Ascending aorta (tissue), 2 donors: ENCODE data around the gene DPEP2NB. TPM values are rescaled to one million over a fixed set of nuclear protein-coding genes. Genes with fewer than 3 reads are reported as not detected.

Source experiments
- DNase-seq, 2 donors: peaks; one replicate each; pipeline ENCODE4 v3.0.0-alpha.2; 2019; ENCODE audit warnings: low spot score in 2 of 2
- H3K27ac ChIP-seq, 2 donors: fragments of 200-600 bp; sonication (generic); one replicate each; pipeline ENCODE4 v1.5.1; 2016 to 2017; ENCODE audit warnings: mild to moderate bottlenecking in 1 of 2
- H3K27me3 ChIP-seq: fragments of 200-600 bp; sonication (generic); one replicate; pipeline ENCODE4 v1.5.1; 2017
- H3K36me3 ChIP-seq, 2 donors: fragments of 200-600 bp; sonication (generic); one replicate each; pipeline ENCODE4 v1.5.1; 2016
- H3K4me1 ChIP-seq, 2 donors: fragments of 200-600 bp; sonication (generic); one replicate each; pipeline ENCODE4 v1.5.1; 2016 to 2017; ENCODE audit warnings: mild to moderate bottlenecking in 1 of 2
- H3K4me3 ChIP-seq, 2 donors: fragments of 200-600 bp; sonication (generic); one replicate each; pipeline ENCODE4 v1.5.1; 2016 to 2017; ENCODE audit warnings: mild to moderate bottlenecking in 1 of 2
- H3K9me3 ChIP-seq, 2 donors: fragments of 200-600 bp; sonication (generic); one replicate each; pipeline ENCODE4 v1.5.1; 2016
- CTCF ChIP-seq, 3 experiments: fragments of 200-600 bp in 2 of 3; fragments of 450-650 bp in 1 of 3; sonication (generic) in 2 of 3; IDR thresholded peaks; one replicate each; pipeline ENCODE4 v1.5.1; 2016 to 2019; ENCODE audit warnings: antibody characterized with exemption in 3 of 3, mild to moderate bottlenecking in 1 of 3, moderate library complexity in 1 of 3
- intact Hi-C: fragments of 100-400 bp; cut with DNase I; formaldehyde crosslinking; loops from one replicate; pipeline ENCODE4 v1.15.1; 2023
- total RNA-seq: library from RNA; depleted of rRNA; stranded (reverse); fragments of >200 nt; gene quantifications from one replicate; pipeline ENCODE4 v1.1.0, GENCODE V29; 2016

DPEP2NB gene
- total RNA-seq, 1 donor from 2014 or later: not detected

- Histone ChIP-seq H3K27me3 (no peaks in the 10 kb centered on the region), H3K9me3 (no peaks in the 10 kb centered on the region), H3K4me3 (no peak overlapping the region), H3K36me3 (peaks cover 0 to 6% of the 10 kb centered on the region in 2 donors), H3K27ac (no peak overlapping the region), H3K4me1 (peaks cover 0 to 3% of the 10 kb centered on the region in 2 donors)
- no peak for DNase-seq
- no peak for TF ChIP-seq CTCF (IDR thresholded peaks at IDR 0.05)
- intact Hi-C loops: no loop called here
Measured at GRCh38 chr16:68028996-68029395, 13.3 kb upstream of the DPEP2NB start.

- Histone ChIP-seq H3K36me3 (no peaks in the 10 kb centered on the region), H3K4me1 (peaks cover 8 to 14% of the 10 kb centered on the region in 2 donors), H3K9me3 (no peaks in the 10 kb centered on the region), H3K27ac (peak within 1 kb of the TSS; percentile 66 to 87), H3K4me3 (peak within 1 kb of the TSS; percentile 84 to 87), H3K27me3 (no peaks in the 10 kb centered on the region)
- peak in 1 of 3 experiments; percentile 7 for TF ChIP-seq CTCF (IDR thresholded peaks at IDR 0.05)
- peak; percentile 66 to 94 for DNase-seq
- intact Hi-C loops: loop anchor here (2.0 kb wide), 3 partner anchors 30 to 216 kb away; partner anchors contain the start of genes RANBP10, SLC12A4 and TSNAXIP1
Measured at GRCh38 chr16:68022728-68023537, 7.2 kb upstream of the DPEP2NB start, which contains the start of the genes DDX28 and DUS2. DDX28 (minus strand) TSS chr16:68023232; CDS start chr16:68023202, 30 bp downstream. DUS2 (plus strand) TSS chr16:68023284; CDS start chr16:68038024, 14,740 bp downstream.

GRCh38 chr16:68022278-68022727 lies 6.6 kb upstream of the DPEP2NB start:
- no peaks in the 10 kb centered on the region for H3K36me3 ChIP-seq
- H3K27ac ChIP-seq: peak overlapping the region in 1 of 2 donors; percentile 87
- TF ChIP-seq CTCF (IDR thresholded peaks at IDR 0.05): no peak
- intact Hi-C loops: loop anchor here (2.0 kb wide), 3 partner anchors 30 to 216 kb away; partner anchors contain the start of genes RANBP10, SLC12A4 and TSNAXIP1
- H3K4me1 ChIP-seq: peaks cover 8 to 14% of the 10 kb centered on the region in 2 donors
- no peak for DNase-seq
- H3K27me3 ChIP-seq: no peaks in the 10 kb centered on the region
- H3K4me3 ChIP-seq: peak overlapping the region; percentile 84 to 87
- no peaks in the 10 kb centered on the region for H3K9me3 ChIP-seq

GRCh38 chr16:68021490-68021889 lies 5.8 kb upstream of the DPEP2NB start:
- no peak for DNase-seq
- H3K9me3 ChIP-seq: no peaks in the 10 kb centered on the region
- intact Hi-C loops: no loop called here
- H3K4me3 ChIP-seq: peak overlapping the region in 1 of 2 donors; percentile 84
- H3K27ac ChIP-seq: no peak overlapping the region
- H3K36me3 ChIP-seq: no peaks in the 10 kb centered on the region
- no peak for TF ChIP-seq CTCF (IDR thresholded peaks at IDR 0.05)
- no peaks in the 10 kb centered on the region for H3K27me3 ChIP-seq
- peaks cover 8 to 14% of the 10 kb centered on the region in 2 donors for H3K4me1 ChIP-seq

- TF ChIP-seq CTCF (IDR thresholded peaks at IDR 0.05): no peak
- Histone ChIP-seq H3K4me3 (no peak overlapping the region), H3K4me1 (peaks cover 8 to 14% of the 10 kb centered on the region in 2 donors), H3K36me3 (no peaks in the 10 kb centered on the region), H3K27ac (no peak overlapping the region), H3K9me3 (no peaks in the 10 kb centered on the region), H3K27me3 (no peaks in the 10 kb centered on the region)
- intact Hi-C loops: no loop called here
- DNase-seq: no peak
Measured at GRCh38 chr16:68019167-68019680, 3.5 kb upstream of the DPEP2NB start.
